Measurements from ENCODE around the gene LHX4. TPM values are rescaled to one million over a fixed set of nuclear protein-coding genes. Genes with fewer than 3 reads are reported as not detected.
A peak's percentile ranks its signal among the peaks of the same experiment; 100 is the strongest.

Gene LHX4
- total RNA-seq, 4 donors from 2014 or later, result not detected

GRCh38 chr1:180235502-180236239 lies 5.6 kb downstream of the LHX4 start:
- peak overlapping the region in 2 of 4 donors; percentile 13 to 19 for H3K4me3 ChIP-seq
- whole genome bisulfite sequencing, 2 donors, result 5 to 6% methylated on average over 47 to 49 of the region's 49 CpGs
- no peaks in the 10 kb centered on the region for H3K9me3 ChIP-seq
- H3K27ac ChIP-seq, result no peak overlapping the region
- H3K4me1 ChIP-seq, result peaks cover 0 to 57% (median 36%) of the 10 kb centered on the region in 4 donors
- DNase-seq (ENCODE audit: low spot score in 2 of 2), result no peak
- TF ChIP-seq POLR2A (IDR thresholded peaks at IDR 0.05), result no peak
- TF ChIP-seq, protein P1, sequence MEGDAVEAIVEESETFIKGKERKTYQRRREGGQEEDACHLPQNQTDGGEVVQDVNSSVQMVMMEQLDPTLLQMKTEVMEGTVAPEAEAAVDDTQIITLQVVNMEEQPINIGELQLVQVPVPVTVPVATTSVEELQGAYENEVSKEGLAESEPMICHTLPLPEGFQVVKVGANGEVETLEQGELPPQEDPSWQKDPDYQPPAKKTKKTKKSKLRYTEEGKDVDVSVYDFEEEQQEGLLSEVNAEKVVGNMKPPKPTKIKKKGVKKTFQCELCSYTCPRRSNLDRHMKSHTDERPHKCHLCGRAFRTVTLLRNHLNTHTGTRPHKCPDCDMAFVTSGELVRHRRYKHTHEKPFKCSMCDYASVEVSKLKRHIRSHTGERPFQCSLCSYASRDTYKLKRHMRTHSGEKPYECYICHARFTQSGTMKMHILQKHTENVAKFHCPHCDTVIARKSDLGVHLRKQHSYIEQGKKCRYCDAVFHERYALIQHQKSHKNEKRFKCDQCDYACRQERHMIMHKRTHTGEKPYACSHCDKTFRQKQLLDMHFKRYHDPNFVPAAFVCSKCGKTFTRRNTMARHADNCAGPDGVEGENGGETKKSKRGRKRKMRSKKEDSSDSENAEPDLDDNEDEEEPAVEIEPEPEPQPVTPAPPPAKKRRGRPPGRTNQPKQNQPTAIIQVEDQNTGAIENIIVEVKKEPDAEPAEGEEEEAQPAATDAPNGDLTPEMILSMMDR (IDR thresholded peaks at IDR 0.05), result no peak
- no peak for TF ChIP-seq EP300 (IDR thresholded peaks at IDR 0.05)
- H3K27me3 ChIP-seq, result peaks cover 11 to 100% of the 10 kb centered on the region in 2 donors
- H3K36me3 ChIP-seq, result no peaks in the 10 kb centered on the region

DNA sequence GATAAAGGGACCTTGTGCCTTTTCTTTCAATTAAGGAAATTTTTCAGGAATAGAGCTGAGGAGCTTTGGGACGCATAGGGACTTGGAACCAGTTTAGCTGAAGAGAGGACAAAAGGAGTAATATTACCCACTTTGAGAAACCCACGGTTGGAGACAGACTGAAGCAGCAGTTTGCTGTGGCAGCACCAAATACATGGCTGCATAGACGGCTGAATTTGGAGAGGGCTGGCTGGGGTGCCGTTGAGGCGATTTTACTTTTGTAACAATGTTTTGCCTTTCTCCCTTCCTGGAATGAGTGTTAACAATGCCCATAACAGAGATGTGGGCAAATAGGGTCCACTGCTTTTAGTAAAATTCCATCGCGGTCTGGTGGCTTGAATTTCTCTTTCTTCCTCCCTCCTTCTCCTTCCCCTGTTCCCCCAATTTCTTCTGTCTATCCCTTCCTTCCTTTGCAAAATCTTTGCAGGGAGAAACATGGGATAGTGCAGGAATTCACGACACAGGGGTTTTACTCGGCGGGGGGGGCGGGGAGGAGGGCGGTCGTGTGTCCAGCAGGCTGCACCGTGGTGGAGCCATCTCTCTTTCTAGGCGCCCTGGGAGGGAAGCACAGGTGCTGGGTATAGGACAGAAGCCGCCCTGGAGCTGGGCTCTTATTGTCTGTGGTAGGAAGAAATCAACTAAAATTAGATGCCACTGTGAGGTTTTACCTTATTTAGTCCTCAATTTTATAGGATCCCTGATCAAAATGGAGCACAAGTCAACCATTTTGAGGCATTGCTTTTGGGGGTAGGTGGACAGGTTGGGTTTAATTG lies 6.8 kb downstream of the LHX4 start:
- no peak overlapping the region for H3K27ac ChIP-seq
- DNase-seq (ENCODE audit: low spot score in 2 of 2), result no peak
- no peaks in the 10 kb centered on the region for H3K36me3 ChIP-seq
- peaks cover 0 to 45% (median 26%) of the 10 kb centered on the region in 4 donors for H3K4me1 ChIP-seq
- WGBS, 2 donors, result 5 to 9% methylated on average over 16 of the region's 16 CpGs
- no peaks in the 10 kb centered on the region for H3K9me3 ChIP-seq
- H3K27me3 ChIP-seq, result peaks cover 11 to 100% of the 10 kb centered on the region in 2 donors
- TF ChIP-seq POLR2A (IDR thresholded peaks at IDR 0.05) (no peak), EP300 (IDR thresholded peaks at IDR 0.05) (no peak)
- TF ChIP-seq, protein P1 (IDR thresholded peaks at IDR 0.05), result no peak
- no peak overlapping the region for H3K4me3 ChIP-seq

DNA sequence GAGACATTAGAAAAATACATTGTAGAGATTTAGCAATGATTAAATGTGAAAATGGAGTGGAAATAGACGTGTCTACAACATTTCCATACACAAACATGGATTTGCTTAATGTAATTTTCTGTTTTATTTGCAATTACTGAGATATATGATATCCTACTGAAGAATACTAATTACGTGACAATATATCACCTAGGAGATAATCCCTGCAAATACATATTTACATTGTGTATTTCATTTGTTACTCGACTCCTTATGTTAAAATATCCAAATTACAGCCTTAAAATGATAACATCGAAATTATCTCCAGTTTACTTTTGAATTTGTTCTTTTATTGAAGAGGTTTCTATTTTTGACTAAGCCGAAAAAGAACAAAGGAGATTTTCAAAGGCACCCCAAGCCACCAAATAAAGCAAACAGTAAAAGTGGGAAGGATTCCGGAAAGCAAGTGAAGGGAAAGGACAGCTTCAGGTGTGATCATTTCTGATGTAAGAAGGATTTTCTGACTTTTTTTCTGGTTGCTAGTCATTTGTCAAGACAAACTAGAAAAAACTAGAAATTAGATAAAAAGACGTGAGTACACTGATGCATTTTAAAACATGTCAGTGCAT lies 7.9 kb downstream of the LHX4 start:
- DNase-seq (ENCODE audit: low spot score in 2 of 2), result no peak
- no peak overlapping the region for H3K27ac ChIP-seq
- H3K4me1 ChIP-seq, result peaks cover 0 to 36% (median 26%) of the 10 kb centered on the region in 4 donors
- H3K36me3 ChIP-seq, result no peaks in the 10 kb centered on the region
- H3K4me3 ChIP-seq, result no peak overlapping the region
- peaks cover 11 to 100% of the 10 kb centered on the region in 2 donors for H3K27me3 ChIP-seq
- WGBS, 2 donors, result 17 to 20% methylated on average over 7 of the region's 7 CpGs
- no peak for TF ChIP-seq EP300 (IDR thresholded peaks at IDR 0.05)
- no peak for TF ChIP-seq POLR2A (IDR thresholded peaks at IDR 0.05)
- TF ChIP-seq, protein P1 (IDR thresholded peaks at IDR 0.05), result no peak
- H3K9me3 ChIP-seq, result no peaks in the 10 kb centered on the region

DNA sequence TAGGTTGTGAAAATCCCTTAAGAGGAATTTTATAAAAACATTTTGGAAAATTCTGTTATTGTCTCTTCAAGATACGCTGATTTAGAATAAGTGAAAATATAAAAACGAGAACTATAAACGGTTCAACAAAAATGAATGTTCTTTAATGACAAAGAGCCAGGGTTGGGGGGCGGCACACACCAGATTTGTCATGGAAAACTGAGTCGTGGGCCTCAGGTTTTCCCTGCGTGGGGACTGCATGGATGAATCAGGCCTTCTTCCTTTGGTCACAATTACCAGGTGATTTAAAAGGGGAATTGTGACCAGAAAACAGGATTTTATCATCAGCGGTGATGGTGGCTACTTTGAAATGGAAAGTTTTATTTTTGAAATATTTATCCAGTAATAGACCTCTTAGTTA lies 8.6 kb downstream of the LHX4 start:
- Histone ChIP-seq H3K27ac (no peak overlapping the region), H3K36me3 (no peaks in the 10 kb centered on the region), H3K4me1 (peaks cover 0 to 29% (median 20%) of the 10 kb centered on the region in 4 donors), H3K4me3 (no peak overlapping the region), H3K9me3 (no peaks in the 10 kb centered on the region), H3K27me3 (peaks cover 11 to 100% of the 10 kb centered on the region in 2 donors)
- DNase-seq (ENCODE audit: low spot score in 2 of 2), result no peak
- 14 to 21% methylated on average over 7 of the region's 7 CpGs for WGBS, 2 donors
- no peak for TF ChIP-seq EP300 (IDR thresholded peaks at IDR 0.05)
- no peak for TF ChIP-seq POLR2A (IDR thresholded peaks at IDR 0.05)
- TF ChIP-seq, protein P1 (IDR thresholded peaks at IDR 0.05), result no peak

Data from tibial nerve (tissue), 4 donors.